ENCODE measurements around the gene TSACC.
A peak's percentile ranks its signal among the peaks of the same experiment; 100 is the strongest.

The TSACC gene

GRCh38 chr1:156394082-156394481, 55.8 kb downstream of the TSACC start:
- DNase-seq (ENCODE audit: low spot score): no peak

- DNase-seq (ENCODE audit: low spot score): peak; percentile 19
Measured at GRCh38 chr1:156394835-156395461, 56.6 kb downstream of the TSACC start.
